ENCODE data around the gene OR2T27. TPM values are rescaled to one million over a fixed set of nuclear protein-coding genes. Genes with fewer than 3 reads are reported as not detected.

Gene OR2T27
- total and polyA plus RNA-seq, 2 donors (not counting 3 experiments of a cell fraction or from before 2014, with no cell fraction given) = not detected

GRCh38 chr1:248611883-248612414 lies 43.4 kb downstream of the OR2T27 start:
- Histone ChIP-seq H3K36me3 (ENCODE audit: control insufficient read depth in 2 of 2, extremely low read depth in 1 of 2, insufficient read depth in 2 of 2, low read length in 2 of 2) (no peaks in the 10 kb centered on the region), H3K27me3 (ENCODE audit: control insufficient read depth in 2 of 2, insufficient read depth in 2 of 2, low read length in 2 of 2) (no peaks in the 10 kb centered on the region), H3K4me3 (replicated peaks in 1 of 3; ENCODE audit: insufficient read depth in 1 of 3, low read depth in 1 of 3, low read length in 3 of 3) (no peak overlapping the region), H3K27ac (ENCODE audit: insufficient read depth, low read depth, low read length) (no peak overlapping the region), H3K9ac (replicated peaks; ENCODE audit: extremely low read depth, insufficient read depth, low read length) (no peak overlapping the region), H3K79me2 (ENCODE audit: control insufficient read depth, insufficient read depth, low read length) (no peaks in the 10 kb centered on the region), H3K4me2 (ENCODE audit: insufficient read depth, low read length) (no peak overlapping the region), H3K4me1 (ENCODE audit: control insufficient read depth, extremely low read depth, insufficient read depth, low read length) (no peaks in the 10 kb centered on the region), H3K9me3 (replicated peaks; ENCODE audit: control insufficient read depth, insufficient read depth, low read length) (no peaks in the 10 kb centered on the region), H3K9me1 (replicated peaks; ENCODE audit: control insufficient read depth, extremely low read depth, insufficient read depth, low read length) (no peaks in the 10 kb centered on the region), H4K20me1 (replicated peaks; ENCODE audit: control insufficient read depth, extremely low read depth, insufficient read depth, low read length) (no peaks in the 10 kb centered on the region), H2AFZ (ENCODE audit: low read depth, low read length) (no peak overlapping the region)
- dilution Hi-C loops (cut with MboI; ENCODE audit: extremely low pct_ligation_motif_present, low sequenced_read_pairs) = no loop called here
- FAIRE-seq (no peak), DNase-seq (ENCODE audit: low read depth, low spot score) (no peak)
- CTCF ChIA-PET = no interaction called here
- intact Hi-C loops (cut with micrococcal nuclease) = no loop called here
- TF ChIP-seq POLR2A (IDR thresholded peaks at IDR 0.05; ENCODE audit: low read depth, low read length) = no peak
- BruUV-seq (replicated peaks) = no TSS peak
- POLR2A ChIA-PET = no interaction called here

GRCh38 chr1:248610301-248610700 lies 45.0 kb downstream of the OR2T27 start:
- Histone ChIP-seq H3K4me1 (ENCODE audit: control insufficient read depth, extremely low read depth, insufficient read depth, low read length) (no peaks in the 10 kb centered on the region), H3K4me2 (ENCODE audit: insufficient read depth, low read length) (no peak overlapping the region), H3K9me1 (replicated peaks; ENCODE audit: control insufficient read depth, extremely low read depth, insufficient read depth, low read length) (no peaks in the 10 kb centered on the region), H3K36me3 (ENCODE audit: control insufficient read depth in 2 of 2, extremely low read depth in 1 of 2, insufficient read depth in 2 of 2, low read length in 2 of 2) (no peaks in the 10 kb centered on the region), H3K27ac (ENCODE audit: insufficient read depth, low read depth, low read length) (no peak overlapping the region), H4K20me1 (replicated peaks; ENCODE audit: control insufficient read depth, extremely low read depth, insufficient read depth, low read length) (no peaks in the 10 kb centered on the region), H3K9me3 (replicated peaks; ENCODE audit: control insufficient read depth, insufficient read depth, low read length) (peaks cover 2% of the 10 kb centered on the region), H2AFZ (ENCODE audit: low read depth, low read length) (no peak overlapping the region), H3K27me3 (ENCODE audit: control insufficient read depth in 2 of 2, insufficient read depth in 2 of 2, low read length in 2 of 2) (no peaks in the 10 kb centered on the region), H3K4me3 (replicated peaks in 1 of 3; ENCODE audit: insufficient read depth in 1 of 3, low read depth in 1 of 3, low read length in 3 of 3) (no peak overlapping the region), H3K79me2 (ENCODE audit: control insufficient read depth, insufficient read depth, low read length) (no peaks in the 10 kb centered on the region), H3K9ac (replicated peaks; ENCODE audit: extremely low read depth, insufficient read depth, low read length) (no peak overlapping the region)
- no peak for TF ChIP-seq POLR2AphosphoS5 (IDR thresholded peaks at IDR 0.05; ENCODE audit: insufficient read depth, low read depth, low read length)
- no peak for TF ChIP-seq FOS (IDR thresholded peaks at IDR 0.05; ENCODE audit: borderline replicate concordance, insufficient read depth, low read length)
- no peak for TF ChIP-seq EZH2 (IDR thresholded peaks at IDR 0.05; ENCODE audit: borderline replicate concordance, low read depth, low read length, severe bottlenecking)
- no peak for TF ChIP-seq GATA2 (IDR thresholded peaks at IDR 0.05; ENCODE audit: insufficient read depth, insufficient read length, low read depth, low read length)
- TF ChIP-seq CTCF (IDR thresholded peaks at IDR 0.05; ENCODE audit: extremely low read depth in 1 of 2, insufficient read depth in 1 of 2, low read depth in 1 of 2, low read length in 2 of 2) = no peak
- no peak for TF ChIP-seq JUN (IDR thresholded peaks at IDR 0.05; ENCODE audit: borderline replicate concordance, insufficient read depth, insufficient read length, low read depth)
- no peak for TF ChIP-seq MAX (IDR thresholded peaks at IDR 0.05; ENCODE audit: insufficient read depth, insufficient read length)
- TF ChIP-seq MYC (IDR thresholded peaks at IDR 0.05; ENCODE audit: low read depth, low read length) = no peak
- TF ChIP-seq POLR2A (IDR thresholded peaks at IDR 0.05; ENCODE audit: low read depth, low read length) = no peak
- ChIA-PET POLR2A (no interaction called here), CTCF (no interaction called here)
- FAIRE-seq = no peak
- no peak for DNase-seq (ENCODE audit: low read depth, low spot score)
- no TSS peak for BruUV-seq (replicated peaks)
- dilution Hi-C loops (cut with MboI; ENCODE audit: extremely low pct_ligation_motif_present, low sequenced_read_pairs) (no loop called here), intact Hi-C loops (cut with micrococcal nuclease) (no loop called here)
